ENCODE data around the gene CAMKK1. TPM values are rescaled to one million over a fixed set of nuclear protein-coding genes. Genes with fewer than 3 reads are reported as not detected.

CAMKK1 gene
- 1 to 10 TPM in 3 of 4 donors, under 1 TPM in 1; 0.44 to 5.1 (median 2.1) TPM for total RNA-seq

DNA sequence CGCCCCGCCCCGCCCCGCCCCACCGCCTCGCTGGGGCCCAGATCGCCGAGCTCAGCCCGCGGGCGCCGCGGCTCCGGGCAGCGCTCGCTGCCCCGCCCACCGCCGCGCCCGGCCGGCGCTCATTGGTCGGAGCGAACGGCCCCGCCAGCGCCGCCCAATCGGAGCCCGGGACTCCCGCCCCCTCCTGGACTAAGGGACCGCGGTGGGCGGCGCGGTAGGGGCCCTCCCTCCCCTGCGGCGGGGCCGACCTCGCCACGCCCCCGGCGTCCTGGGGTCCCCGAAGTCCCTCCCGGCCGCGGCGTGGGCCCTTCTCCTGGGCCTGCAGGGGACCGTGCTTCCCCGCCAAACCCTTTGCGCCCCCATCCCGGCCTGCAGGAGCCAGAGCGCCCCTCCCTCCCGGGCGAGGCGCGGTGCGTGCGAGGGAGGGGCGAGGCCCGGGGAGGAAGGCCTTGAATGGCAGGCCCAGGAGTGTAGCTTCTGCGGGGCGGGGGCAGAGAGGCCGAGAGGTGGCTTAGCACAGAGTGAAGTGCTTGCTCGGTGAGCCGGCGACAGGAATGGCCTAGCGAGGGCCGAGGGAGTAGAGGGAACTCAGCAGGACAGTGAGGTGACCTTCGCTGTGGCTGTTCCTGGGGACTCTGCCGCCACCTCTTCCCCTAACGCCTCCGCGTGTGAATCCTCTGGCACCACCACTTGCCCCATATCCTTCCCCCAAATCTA lies at the start of gene CAMKK1:
Gene CAMKK1 (minus strand): TSS at position 51 of the 717 bp plus-strand sequence. CDS start 7,366 bp downstream, outside the sequence.
- peak within 1 kb of the TSS; percentile 75 to 81 (median 79) for H3K27ac ChIP-seq
- H3K36me3 ChIP-seq, result no peaks in the 10 kb centered on the region
- peaks cover 32 to 37% of the 10 kb centered on the region in 2 donors for H3K4me1 ChIP-seq
- peak within 1 kb of the TSS; percentile 61 to 84 (median 72) for H3K4me3 ChIP-seq
- H3K9me3 ChIP-seq, result no peaks in the 10 kb centered on the region
- no peaks in the 10 kb centered on the region for H3K27me3 ChIP-seq
- in situ Hi-C loops (cut with MboI; ENCODE audit: low sequenced_read_pairs in 4 of 4), result no loop called here
- ATAC-seq (peak; percentile 75 to 76), DNase-seq (peak; percentile 79 to 84)
- intact Hi-C loops (cut with DNase I; ENCODE audit: low total_unique reads), result loop anchor here (1.0 to 5.0 kb wide), 2 partner anchors 47 to 156 kb away; partner anchors contain the start of gene NCBP3
- TF ChIP-seq, protein P1, sequence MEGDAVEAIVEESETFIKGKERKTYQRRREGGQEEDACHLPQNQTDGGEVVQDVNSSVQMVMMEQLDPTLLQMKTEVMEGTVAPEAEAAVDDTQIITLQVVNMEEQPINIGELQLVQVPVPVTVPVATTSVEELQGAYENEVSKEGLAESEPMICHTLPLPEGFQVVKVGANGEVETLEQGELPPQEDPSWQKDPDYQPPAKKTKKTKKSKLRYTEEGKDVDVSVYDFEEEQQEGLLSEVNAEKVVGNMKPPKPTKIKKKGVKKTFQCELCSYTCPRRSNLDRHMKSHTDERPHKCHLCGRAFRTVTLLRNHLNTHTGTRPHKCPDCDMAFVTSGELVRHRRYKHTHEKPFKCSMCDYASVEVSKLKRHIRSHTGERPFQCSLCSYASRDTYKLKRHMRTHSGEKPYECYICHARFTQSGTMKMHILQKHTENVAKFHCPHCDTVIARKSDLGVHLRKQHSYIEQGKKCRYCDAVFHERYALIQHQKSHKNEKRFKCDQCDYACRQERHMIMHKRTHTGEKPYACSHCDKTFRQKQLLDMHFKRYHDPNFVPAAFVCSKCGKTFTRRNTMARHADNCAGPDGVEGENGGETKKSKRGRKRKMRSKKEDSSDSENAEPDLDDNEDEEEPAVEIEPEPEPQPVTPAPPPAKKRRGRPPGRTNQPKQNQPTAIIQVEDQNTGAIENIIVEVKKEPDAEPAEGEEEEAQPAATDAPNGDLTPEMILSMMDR (IDR thresholded peaks at IDR 0.05 in 4 of 5, conservative IDR thresholded peaks at IDR 0.05 in 1 of 5), result peak in 1 of 5 experiments; percentile 12
- peak; percentile 37 to 54 for TF ChIP-seq POLR2A (IDR thresholded peaks at IDR 0.05)

DNA sequence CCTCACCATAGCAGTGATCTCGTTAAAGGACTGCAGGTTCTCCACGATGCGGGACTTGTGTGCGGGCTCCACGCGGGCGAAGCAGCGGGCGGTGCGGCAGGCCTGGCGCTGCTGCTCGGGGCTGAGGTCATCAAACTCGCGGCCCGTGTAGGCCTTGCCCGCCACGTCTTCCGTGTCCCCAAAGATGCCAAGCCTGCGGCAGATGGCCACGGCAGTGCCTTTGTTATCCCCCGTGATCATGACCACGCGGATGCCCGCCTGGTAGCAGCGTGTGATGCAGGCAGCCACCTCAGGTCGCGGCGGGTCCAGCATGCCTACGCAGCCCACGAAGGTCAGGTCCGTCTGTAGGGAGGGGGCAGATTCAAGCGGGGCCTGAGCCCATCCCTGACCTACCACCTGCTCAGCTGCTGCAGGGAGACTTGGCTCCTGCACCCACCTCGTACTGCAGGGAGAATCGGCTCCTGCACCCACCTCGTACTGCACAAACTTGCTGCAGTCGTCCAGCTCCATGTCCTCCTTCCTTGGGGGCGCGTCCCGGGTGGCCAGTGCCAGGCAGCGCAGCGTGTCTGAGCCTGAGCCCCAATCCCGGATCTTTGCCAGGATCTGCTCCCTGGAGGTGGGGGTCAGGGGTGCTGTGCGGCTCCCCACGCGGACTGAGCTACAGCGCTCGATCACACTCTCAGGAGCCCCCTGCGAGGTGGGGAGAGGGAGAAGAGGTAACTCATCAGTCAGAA lies 48.3 kb upstream of the CAMKK1 start:
- no peaks in the 10 kb centered on the region for H3K9me3 ChIP-seq
- no peaks in the 10 kb centered on the region for H3K27me3 ChIP-seq
- no peak overlapping the region for H3K27ac ChIP-seq
- H3K4me3 ChIP-seq, result no peak overlapping the region
- peaks cover 6 to 10% of the 10 kb centered on the region in 2 donors for H3K4me1 ChIP-seq
- in situ Hi-C loops (cut with MboI; ENCODE audit: low sequenced_read_pairs in 4 of 4), result no loop called here
- DNase-seq (no peak), ATAC-seq (no peak)
- TF ChIP-seq POLR2A (IDR thresholded peaks at IDR 0.05), result no peak
- TF ChIP-seq, protein P1 (IDR thresholded peaks at IDR 0.05 in 4 of 5, conservative IDR thresholded peaks at IDR 0.05 in 1 of 5), result no peak
- H3K36me3 ChIP-seq, result no peaks in the 10 kb centered on the region
- intact Hi-C loops (cut with DNase I; ENCODE audit: low total_unique reads), result no loop called here

DNA sequence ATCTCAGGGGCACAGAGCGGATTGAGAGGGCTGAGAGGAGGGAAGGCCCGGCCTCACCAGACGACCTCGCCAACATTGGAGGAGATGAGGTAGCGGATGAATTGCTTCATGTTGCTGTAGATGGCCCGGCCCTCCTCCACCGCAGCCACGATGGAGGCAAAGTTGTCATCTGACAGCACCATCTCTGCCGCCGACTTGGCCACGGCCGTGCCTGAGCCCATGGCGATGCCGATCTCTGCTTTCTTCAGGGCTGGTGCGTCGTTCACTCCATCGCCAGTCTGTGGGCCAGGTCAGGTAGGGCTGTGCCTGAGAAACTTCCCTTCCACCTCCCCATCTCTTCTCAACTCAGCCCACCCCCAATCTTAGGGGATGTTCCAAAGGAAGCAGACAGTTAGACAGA lies 44.5 kb upstream of the CAMKK1 start:
- no peak for ATAC-seq
- intact Hi-C loops (cut with DNase I; ENCODE audit: low total_unique reads), result no loop called here
- TF ChIP-seq, protein P1 (IDR thresholded peaks at IDR 0.05 in 4 of 5, conservative IDR thresholded peaks at IDR 0.05 in 1 of 5), result no peak
- no peak for TF ChIP-seq POLR2A (IDR thresholded peaks at IDR 0.05)
- in situ Hi-C loops (cut with MboI; ENCODE audit: low sequenced_read_pairs in 4 of 4), result no loop called here
- no peaks in the 10 kb centered on the region for H3K36me3 ChIP-seq
- no peaks in the 10 kb centered on the region for H3K4me1 ChIP-seq
- no peaks in the 10 kb centered on the region for H3K9me3 ChIP-seq
- no peak overlapping the region for H3K27ac ChIP-seq
- H3K27me3 ChIP-seq, result no peaks in the 10 kb centered on the region
- no peak overlapping the region for H3K4me3 ChIP-seq
- DNase-seq, result no peak

DNA sequence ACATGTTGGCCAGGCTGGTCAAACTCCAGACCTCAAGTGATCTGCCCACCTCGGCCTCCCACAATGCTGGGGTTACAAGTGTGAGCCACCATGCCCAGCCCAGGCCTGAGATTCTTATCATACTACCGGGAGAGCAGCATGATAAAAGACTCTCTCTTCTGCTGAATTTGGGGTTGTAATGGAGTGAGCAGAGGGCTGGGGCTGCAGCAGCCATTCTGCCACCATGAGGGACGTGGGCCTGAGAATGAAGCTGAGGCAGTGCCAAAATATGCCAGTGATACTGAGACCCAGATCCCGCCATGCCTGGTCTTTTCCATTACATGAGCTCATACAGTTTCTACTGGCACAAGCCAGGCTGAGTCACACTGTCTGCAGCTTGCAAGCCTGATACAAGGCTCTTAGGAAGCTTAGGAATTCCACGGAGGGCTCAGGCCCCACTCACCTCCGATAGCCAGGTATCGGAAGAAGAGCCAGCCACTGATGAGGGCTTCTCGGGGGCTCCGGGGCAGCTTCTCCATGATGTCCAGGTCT lies 43.0 kb upstream of the CAMKK1 start:
- Histone ChIP-seq H3K9me3 (no peaks in the 10 kb centered on the region), H3K36me3 (no peaks in the 10 kb centered on the region), H3K27ac (no peak overlapping the region), H3K4me1 (no peaks in the 10 kb centered on the region), H3K4me3 (no peak overlapping the region), H3K27me3 (no peaks in the 10 kb centered on the region)
- intact Hi-C loops (cut with DNase I; ENCODE audit: low total_unique reads) (loop anchor here (1.0 kb wide), 2 partner anchors 68 to 138 kb away; no protein-coding TSS in a partner anchor), in situ Hi-C loops (cut with MboI; ENCODE audit: low sequenced_read_pairs in 4 of 4) (no loop called here)
- TF ChIP-seq POLR2A (IDR thresholded peaks at IDR 0.05), result no peak
- TF ChIP-seq, protein P1 (IDR thresholded peaks at IDR 0.05 in 4 of 5, conservative IDR thresholded peaks at IDR 0.05 in 1 of 5), result no peak
- ATAC-seq (no peak), DNase-seq (no peak)

Measured in gastrocnemius medialis (tissue), 4 donors.